K562 (cell line): Measurements from ENCODE around the gene DLL4. TPM values are rescaled to one million over a fixed set of nuclear protein-coding genes. Genes with fewer than 3 reads are reported as not detected.
A peak's percentile ranks its signal among the peaks of the same experiment; 100 is the strongest.

ENCODE experiments used
- ATAC-seq: fragments of 200-7000 bp; cut with Tn5 transposase; 3 replicates; pipeline ENCODE4 v1.9.1; 2020; ENCODE audit warnings: moderate library complexity
- BruUV-seq: library from RNA; stranded (reverse); fragments of 400-500 nt; replicated peaks from 2 replicates; lab custom pipeline; 2021; lab: Mats Ljungman, UMichigan
- CTCF ChIA-PET: fragments of 300-600 bp; formaldehyde crosslinking; extraction: SDS; loops from one replicate; lab custom pipeline; 2021; ENCODE audit warnings: low intra/inter-chr PET ratio; lab: Yijun Ruan, JAX
- POLR2A ChIA-PET: fragments of 300-600, 350-650 bp; sonication (Branson Sonifier 250); formaldehyde crosslinking; extraction: SDS; loops from one replicate; lab custom pipeline; 2021; ENCODE audit warnings: antibody characterized with exemption, inconsistent platforms; lab: Yijun Ruan, JAX
- DNase-seq, 4 experiments: peaks; one replicate each; pipeline versions ENCODE4 v3.0.0 to v3.0.0-alpha.2; 2011 to 2018; ENCODE audit warnings: low spot score in 3 of 4, mixed read lengths in 3 of 4; ENCODE audit errors: extremely low read depth in 1 of 4
- FAIRE-seq: peaks from 2 replicates; lab custom pipeline; 2011; peaks lifted over from hg19 to GRCh38; lab: Jason Lieb, UNC
- H2AFZ ChIP-seq: 2 replicates; pipeline ENCODE4 v1.6.0; 2011; ENCODE audit warnings: low read depth, low read length, control low read depth, inconsistent platforms
- H3K27ac ChIP-seq: fragments of 200-600 bp; 3 replicates; pipeline ENCODE4 v1.8.0; 2011; ENCODE audit warnings: low read depth, mild to moderate bottlenecking, control low read depth, inconsistent platforms, low read length, moderate library complexity, mixed read lengths; ENCODE audit errors: extremely low read depth
- H3K27me3 ChIP-seq, 2 experiments: fragments of 300-600 bp in 1 of 2; 2 replicates in 1 of 2; 3 replicates in 1 of 2; pipeline versions ENCODE4 v1.6.0 to v1.8.0; 2011; ENCODE audit warnings: inconsistent platforms in 2 of 2, low read length in 2 of 2, mild to moderate bottlenecking in 1 of 2, mixed read lengths in 1 of 2, moderate library complexity in 1 of 2; ENCODE audit not compliant: control insufficient read depth in 2 of 2, insufficient read depth in 2 of 2
- H3K36me3 ChIP-seq: fragments of 300-600 bp; 3 replicates; pipeline ENCODE4 v1.8.0; 2011; ENCODE audit warnings: mild to moderate bottlenecking, low read length, inconsistent platforms; ENCODE audit not compliant: control insufficient read depth, insufficient read depth
- H3K4me1 ChIP-seq, 2 experiments: fragments of 200-600 bp in 1 of 2; replicated peaks in 1 of 2; 2 replicates in 1 of 2; 3 replicates in 1 of 2; pipeline versions ENCODE4 v1.5.1 to v1.8.0; 2011; ENCODE audit warnings: inconsistent platforms in 2 of 2, low read length in 2 of 2, mild to moderate bottlenecking in 1 of 2, mixed read lengths in 1 of 2, moderate library complexity in 1 of 2; ENCODE audit not compliant: control insufficient read depth in 2 of 2, insufficient read depth in 2 of 2
- H3K4me2 ChIP-seq: 2 replicates; pipeline ENCODE4 v1.6.1; 2011; ENCODE audit warnings: low read length, control low read depth, inconsistent platforms, mixed read lengths; ENCODE audit not compliant: insufficient read depth
- H3K4me3 ChIP-seq: fragments of 200-600 bp; sonication (generic), shearing (Covaris generic); 2 replicates; pipeline ENCODE4 v1.5.1; 2016; ENCODE audit warnings: control low read depth, inconsistent platforms
- H3K79me2 ChIP-seq: fragments of 200-600 bp; 3 replicates; pipeline ENCODE4 v1.8.0; 2011; ENCODE audit warnings: low read length, inconsistent platforms; ENCODE audit not compliant: control insufficient read depth, insufficient read depth
- H3K9ac ChIP-seq, 2 experiments: 2 replicates each; pipeline versions ENCODE4 v1.6.0 to v1.6.1; 2011; ENCODE audit warnings: low read depth in 2 of 2, low read length in 2 of 2, control low read depth in 1 of 2, inconsistent platforms in 1 of 2, mild to moderate bottlenecking in 1 of 2, mixed read lengths in 1 of 2; ENCODE audit not compliant: insufficient read depth in 1 of 2
- H3K9me1 ChIP-seq: one replicate; pipeline ENCODE4 v1.6.0; 2011; ENCODE audit warnings: inconsistent platforms, mild to moderate bottlenecking, low read length, moderate library complexity; ENCODE audit not compliant: control insufficient read depth, insufficient read depth
- H3K9me3 ChIP-seq: replicated peaks from 2 replicates; pipeline ENCODE4 v1.5.1; 2011; ENCODE audit warnings: low read depth, low read length, inconsistent platforms; ENCODE audit not compliant: control insufficient read depth, insufficient read depth
- H4K20me1 ChIP-seq: replicated peaks from 2 replicates; pipeline ENCODE4 v1.6.1; 2011; ENCODE audit warnings: low read length, inconsistent platforms, mixed read lengths; ENCODE audit not compliant: control insufficient read depth, insufficient read depth
- ZNF143 ChIP-seq: sonication (generic); formaldehyde crosslinking; IDR thresholded peaks from 2 replicates; pipeline ENCODE4 v1.9.0; 2022; ENCODE audit warnings: mild to moderate bottlenecking, missing genetic modification reagents
- WGBS: fragments of 100-300 bp; shearing (Covaris generic); methylation state at CpG from one replicate; pipeline ENCODE4 v1.1.6; 2016; ENCODE audit warnings: low coverage, mixed read lengths; ENCODE audit not compliant: insufficient coverage; ENCODE audit errors: missing lambda C conversion rate; 5-methylcytosine and 5-hydroxymethylcytosine counted together
- in situ Hi-C: fragments of 300-500 bp; cut with MboI; formaldehyde crosslinking; loops from 4 replicates; pipeline ENCODE4 v1.15.0; 2018; ENCODE audit warnings: inconsistent platforms, mixed read lengths
- intact Hi-C: fragments of 100-400 bp; cut with micrococcal nuclease; formaldehyde crosslinking; loops from 2 replicates; pipeline ENCODE4 v1.14.2; 2022
- polyA plus RNA-seq, 8 experiments: library from polyadenylated mRNA; depleted of rRNA in 4 of 8; stranded (reverse) in 5 of 8; unstranded in 3 of 8; fragments of >200 nt; fragmentation: Nextera tagmentation in 2 of 8; fragmentation: Illumina TruSeq in 1 of 8; extraction: Ambion mirVana in 2 of 8; extraction: Trizol in 1 of 8; gene quantifications; 2 replicates each; pipeline versions ENCODE4 v1.2.1 to v1.2.3, GENCODE V29; 2011 to 2014; ENCODE audit warnings: inconsistent platforms in 1 of 8, missing spikeins in 1 of 8
- total RNA-seq, 7 experiments: library from RNA; depleted of rRNA in 6 of 7; stranded (reverse); fragments of >200 nt in 6 of 7; fragmentation: Illumina TruSeq in 2 of 7; extraction: Trizol in 2 of 7; gene quantifications; 2 replicates each; pipeline versions ENCODE4 v1.2.1 to v1.2.3, GENCODE V29; 2011 to 2021; ENCODE audit warnings: low replicate concordance in 1 of 7
- TF ChIP-seq, protein P1 (sequence below): IDR thresholded peaks from 3 replicates; pipeline ENCODE4 v1.6.1; 2011; ENCODE audit warnings: borderline replicate concordance, mild to moderate bottlenecking, moderate library complexity; ENCODE audit not compliant: insufficient read length; ENCODE audit errors: extremely low read depth
- TF ChIP-seq, protein P2 (sequence below), 2 experiments: IDR thresholded peaks; 2 replicates each; pipeline ENCODE4 v1.6.1; 2011; ENCODE audit warnings: borderline replicate concordance in 1 of 2, control low read depth in 1 of 2, low read depth in 1 of 2, low read length in 1 of 2, mild to moderate bottlenecking in 1 of 2, mixed read lengths in 1 of 2, moderate library complexity in 1 of 2; ENCODE audit not compliant: insufficient read depth in 1 of 2, insufficient read length in 1 of 2, poor library complexity in 1 of 2, severe bottlenecking in 1 of 2; ENCODE audit errors: extremely low read depth in 1 of 2
- TF ChIP-seq, protein P3 (sequence below): sonication (generic); formaldehyde crosslinking; IDR thresholded peaks from 2 replicates; pipeline ENCODE4 v1.8.1; 2023; ENCODE audit warnings: mild to moderate bottlenecking, missing genetic modification reagents

DLL4 gene
- total and polyA plus RNA-seq, 9 of the 15 experiments (the other 6 are each of a cell fraction or from before 2014, with no cell fraction given): 0.04 to 1.1 (median 0.41) TPM; not detected in 1

- TF ChIP-seq, protein P1, sequence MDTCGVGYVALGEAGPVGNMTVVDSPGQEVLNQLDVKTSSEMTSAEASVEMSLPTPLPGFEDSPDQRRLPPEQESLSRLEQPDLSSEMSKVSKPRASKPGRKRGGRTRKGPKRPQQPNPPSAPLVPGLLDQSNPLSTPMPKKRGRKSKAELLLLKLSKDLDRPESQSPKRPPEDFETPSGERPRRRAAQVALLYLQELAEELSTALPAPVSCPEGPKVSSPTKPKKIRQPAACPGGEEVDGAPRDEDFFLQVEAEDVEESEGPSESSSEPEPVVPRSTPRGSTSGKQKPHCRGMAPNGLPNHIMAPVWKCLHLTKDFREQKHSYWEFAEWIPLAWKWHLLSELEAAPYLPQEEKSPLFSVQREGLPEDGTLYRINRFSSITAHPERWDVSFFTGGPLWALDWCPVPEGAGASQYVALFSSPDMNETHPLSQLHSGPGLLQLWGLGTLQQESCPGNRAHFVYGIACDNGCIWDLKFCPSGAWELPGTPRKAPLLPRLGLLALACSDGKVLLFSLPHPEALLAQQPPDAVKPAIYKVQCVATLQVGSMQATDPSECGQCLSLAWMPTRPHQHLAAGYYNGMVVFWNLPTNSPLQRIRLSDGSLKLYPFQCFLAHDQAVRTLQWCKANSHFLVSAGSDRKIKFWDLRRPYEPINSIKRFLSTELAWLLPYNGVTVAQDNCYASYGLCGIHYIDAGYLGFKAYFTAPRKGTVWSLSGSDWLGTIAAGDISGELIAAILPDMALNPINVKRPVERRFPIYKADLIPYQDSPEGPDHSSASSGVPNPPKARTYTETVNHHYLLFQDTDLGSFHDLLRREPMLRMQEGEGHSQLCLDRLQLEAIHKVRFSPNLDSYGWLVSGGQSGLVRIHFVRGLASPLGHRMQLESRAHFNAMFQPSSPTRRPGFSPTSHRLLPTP: no peak
Measured at GRCh38 chr15:40923551-40923950, 5.6 kb upstream of the DLL4 start (continued).

GRCh38 chr15:40925495-40925862 is 3.7 kb upstream of the DLL4 start:
- no peak for DNase-seq
- Histone ChIP-seq H4K20me1 (0 out of 2 replicates have a peak, but pooled peaks cover 4% of the 10 kb centered on the region), H3K9ac (no peak overlapping the region), H3K4me1 (peaks cover 9 to 57% of the 10 kb centered on the region in 2 experiments), H3K9me1 (no peaks in the 10 kb centered on the region), H3K36me3 (no peaks in the 10 kb centered on the region), H3K4me3 (no peak overlapping the region), H3K27me3 (peaks cover 0 to 19% of the 10 kb centered on the region in 2 experiments; a peak in 2 of 5 replicates), H3K79me2 (no peaks in the 10 kb centered on the region), H3K27ac (no peak overlapping the region), H3K9me3 (no peaks in the 10 kb centered on the region), H2AFZ (no peak overlapping the region), H3K4me2 (no peak overlapping the region)
- ChIA-PET POLR2A (no interaction called here), CTCF (no interaction called here)
- intact Hi-C loops: no loop called here
- TF ChIP-seq, protein P2, sequence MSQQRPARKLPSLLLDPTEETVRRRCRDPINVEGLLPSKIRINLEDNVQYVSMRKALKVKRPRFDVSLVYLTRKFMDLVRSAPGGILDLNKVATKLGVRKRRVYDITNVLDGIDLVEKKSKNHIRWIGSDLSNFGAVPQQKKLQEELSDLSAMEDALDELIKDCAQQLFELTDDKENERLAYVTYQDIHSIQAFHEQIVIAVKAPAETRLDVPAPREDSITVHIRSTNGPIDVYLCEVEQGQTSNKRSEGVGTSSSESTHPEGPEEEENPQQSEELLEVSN (IDR thresholded peaks at IDR 0.05; ENCODE audit: borderline replicate concordance in 1 of 2, extremely low read depth in 1 of 2, insufficient read depth in 1 of 2, insufficient read length in 1 of 2, low read depth in 1 of 2, low read length in 1 of 2, poor library complexity in 1 of 2, severe bottlenecking in 1 of 2): peak in 1 of 2 experiments; percentile 35
- TF ChIP-seq ZNF143 (CRISPR knock-in tag): no peak
- TF ChIP-seq, protein P3, sequence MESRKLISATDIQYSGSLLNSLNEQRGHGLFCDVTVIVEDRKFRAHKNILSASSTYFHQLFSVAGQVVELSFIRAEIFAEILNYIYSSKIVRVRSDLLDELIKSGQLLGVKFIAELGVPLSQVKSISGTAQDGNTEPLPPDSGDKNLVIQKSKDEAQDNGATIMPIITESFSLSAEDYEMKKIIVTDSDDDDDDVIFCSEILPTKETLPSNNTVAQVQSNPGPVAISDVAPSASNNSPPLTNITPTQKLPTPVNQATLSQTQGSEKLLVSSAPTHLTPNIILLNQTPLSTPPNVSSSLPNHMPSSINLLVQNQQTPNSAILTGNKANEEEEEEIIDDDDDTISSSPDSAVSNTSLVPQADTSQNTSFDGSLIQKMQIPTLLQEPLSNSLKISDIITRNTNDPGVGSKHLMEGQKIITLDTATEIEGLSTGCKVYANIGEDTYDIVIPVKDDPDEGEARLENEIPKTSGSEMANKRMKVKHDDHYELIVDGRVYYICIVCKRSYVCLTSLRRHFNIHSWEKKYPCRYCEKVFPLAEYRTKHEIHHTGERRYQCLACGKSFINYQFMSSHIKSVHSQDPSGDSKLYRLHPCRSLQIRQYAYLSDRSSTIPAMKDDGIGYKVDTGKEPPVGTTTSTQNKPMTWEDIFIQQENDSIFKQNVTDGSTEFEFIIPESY (CRISPR knock-in tag): peak; percentile 69
- ATAC-seq: no peak
- in situ Hi-C loops: no loop called here
- FAIRE-seq: no peak
- BruUV-seq: no TSS peak
- WGBS: 69% methylated on average over 17 of the region's 30 CpGs
